ENCODE measurements around the gene HMG20A. TPM values are rescaled to one million over a fixed set of nuclear protein-coding genes. Genes with fewer than 3 reads are reported as not detected.

Gene HMG20A
- total RNA-seq, 2 donors from 2014 or later = 15.9 to 51.4 TPM

- peaks cover 6% of the 10 kb centered on the region for H3K4me1 ChIP-seq (replicated peaks)
Measured at GRCh38 chr15:77505556-77505955, 84.9 kb downstream of the HMG20A start.

GRCh38 chr15:77506311-77507142, 85.8 kb downstream of the HMG20A start:
- Histone ChIP-seq H3K27me3 (replicated peaks; ENCODE audit: insufficient read depth) (no peaks in the 10 kb centered on the region), H3K36me3 (no peaks in the 10 kb centered on the region), H3K27ac (peak overlapping the region; percentile 51 to 71), H3K4me3 (no peak overlapping the region), H3K4me1 (replicated peaks) (peaks cover 6% of the 10 kb centered on the region), H3K9me3 (no peaks in the 10 kb centered on the region)
- TF ChIP-seq POLR2AphosphoS5 (IDR thresholded peaks at IDR 0.05) (no peak), POLR2A (IDR thresholded peaks at IDR 0.05) (no peak), CTCF (IDR thresholded peaks at IDR 0.05) (no peak)
- WGBS = 32% methylated on average over 20 of the region's 20 CpGs
- intact Hi-C loops (cut with DNase I) = no loop called here
- no peak for DNase-seq (ENCODE audit: low spot score)

More at GRCh38 chr15:77505556-77505955, 84.9 kb downstream of the HMG20A start:
- H3K4me3 ChIP-seq = no peak overlapping the region
- no peaks in the 10 kb centered on the region for H3K27me3 ChIP-seq (replicated peaks; ENCODE audit: insufficient read depth)
- no peaks in the 10 kb centered on the region for H3K9me3 ChIP-seq
- H3K36me3 ChIP-seq = no peaks in the 10 kb centered on the region
- 72% methylated on average over 4 of the region's 4 CpGs for WGBS
- no peak for DNase-seq (ENCODE audit: low spot score)
- intact Hi-C loops (cut with DNase I) = no loop called here
- no peak for TF ChIP-seq POLR2A (IDR thresholded peaks at IDR 0.05)
- TF ChIP-seq CTCF (IDR thresholded peaks at IDR 0.05) = no peak
- no peak for TF ChIP-seq POLR2AphosphoS5 (IDR thresholded peaks at IDR 0.05)
- no peak overlapping the region for H3K27ac ChIP-seq

- intact Hi-C loops (cut with DNase I) = no loop called here
- no peak for TF ChIP-seq CTCF (IDR thresholded peaks at IDR 0.05)
- TF ChIP-seq POLR2A (IDR thresholded peaks at IDR 0.05) = no peak
- no peak for TF ChIP-seq POLR2AphosphoS5 (IDR thresholded peaks at IDR 0.05)
- 23% methylated on average over 10 of the region's 10 CpGs for WGBS
- H3K36me3 ChIP-seq = no peaks in the 10 kb centered on the region
- no peaks in the 10 kb centered on the region for H3K27me3 ChIP-seq (replicated peaks; ENCODE audit: insufficient read depth)
- no peaks in the 10 kb centered on the region for H3K9me3 ChIP-seq
- DNase-seq (ENCODE audit: low spot score) = no peak
- H3K27ac ChIP-seq = peak overlapping the region; percentile 51 to 71
- H3K4me1 ChIP-seq (replicated peaks) = peaks cover 6% of the 10 kb centered on the region
- H3K4me3 ChIP-seq = no peak overlapping the region
Measured at GRCh38 chr15:77507143-77507897, 86.6 kb downstream of the HMG20A start.

GRCh38 chr15:77507911-77508310, 87.2 kb downstream of the HMG20A start:
- 41% methylated on average over 6 of the region's 6 CpGs for WGBS
- no peak for DNase-seq (ENCODE audit: low spot score)
- TF ChIP-seq POLR2AphosphoS5 (IDR thresholded peaks at IDR 0.05) (peak; percentile 51), POLR2A (IDR thresholded peaks at IDR 0.05) (no peak)
- H3K4me1 ChIP-seq (replicated peaks) = peaks cover 6% of the 10 kb centered on the region
- no peaks in the 10 kb centered on the region for H3K27me3 ChIP-seq (replicated peaks; ENCODE audit: insufficient read depth)
- H3K4me3 ChIP-seq = no peak overlapping the region
- intact Hi-C loops (cut with DNase I) = no loop called here
- no peaks in the 10 kb centered on the region for H3K9me3 ChIP-seq
- H3K27ac ChIP-seq = peak overlapping the region; percentile 51 to 71
- no peaks in the 10 kb centered on the region for H3K36me3 ChIP-seq

- H3K27ac ChIP-seq = peak overlapping the region; percentile 51 to 71
- DNase-seq (ENCODE audit: low spot score) = no peak
- no peak for TF ChIP-seq POLR2A (IDR thresholded peaks at IDR 0.05)
- TF ChIP-seq POLR2AphosphoS5 (IDR thresholded peaks at IDR 0.05) = no peak
- TF ChIP-seq CTCF (IDR thresholded peaks at IDR 0.05) = no peak
- peaks cover 6% of the 10 kb centered on the region for H3K4me1 ChIP-seq (replicated peaks)
- H3K27me3 ChIP-seq (replicated peaks; ENCODE audit: insufficient read depth) = no peaks in the 10 kb centered on the region
- 55% methylated on average over 4 of the region's 4 CpGs for WGBS
- no peak overlapping the region for H3K4me3 ChIP-seq
- intact Hi-C loops (cut with DNase I) = no loop called here
- no peaks in the 10 kb centered on the region for H3K36me3 ChIP-seq
- no peaks in the 10 kb centered on the region for H3K9me3 ChIP-seq
Measured at GRCh38 chr15:77508541-77509243, 88.0 kb downstream of the HMG20A start.

Measured in prostate gland (tissue), 2 donors.